GM18507 (cell line): ENCODE measurements around the gene ADGRE3.
"Not testable (repeated sequence)": the region's sequence is repeated elsewhere in the genome, so short reads cannot be mapped to it uniquely, and the experiment has no call there.

ENCODE experiments used
- DNase-seq: peaks from one replicate; pipeline ENCODE4 v3.0.0; 2011; ENCODE audit warnings: low read depth; ENCODE audit not compliant: insufficient read length; ENCODE audit errors: extremely low spot score
- FAIRE-seq: peaks from 2 replicates; lab custom pipeline; 2011; peaks lifted over from hg19 to GRCh38; lab: Jason Lieb, UNC

ADGRE3 gene

GRCh38 chr19:14672188-14672872 is 2.3 kb downstream of the ADGRE3 start:
- no peak for DNase-seq

GRCh38 chr19:14670408-14670807 is 4.2 kb downstream of the ADGRE3 start:
- no peak for DNase-seq

More at GRCh38 chr19:14672188-14672872, 2.3 kb downstream of the ADGRE3 start:
- no peak for FAIRE-seq

GRCh38 chr19:14669940-14670339 is 4.7 kb downstream of the ADGRE3 start:
- DNase-seq (no peak), FAIRE-seq (no peak)

More at GRCh38 chr19:14670408-14670807, 4.2 kb downstream of the ADGRE3 start:
- FAIRE-seq: no peak

GRCh38 chr19:14661372-14661924 is 13.2 kb downstream of the ADGRE3 start:
- FAIRE-seq: no peak
- no peak for DNase-seq

- FAIRE-seq: no peak
- no peak for DNase-seq
These were observed 14.7 kb downstream of the ADGRE3 start for GRCh38 chr19:14659874-14660489.

- no peak for DNase-seq
- no peak for FAIRE-seq
These were observed 18.9 kb downstream of the ADGRE3 start for GRCh38 chr19:14655726-14656125.

- DNase-seq (no peak), FAIRE-seq (no peak)
These were observed 19.7 kb downstream of the ADGRE3 start for GRCh38 chr19:14654786-14655560.

- no peak for DNase-seq
- FAIRE-seq: no peak
These were observed 24.5 kb downstream of the ADGRE3 start for GRCh38 chr19:14650161-14650560.

- DNase-seq (no peak), FAIRE-seq (no peak)
These were observed 25.6 kb downstream of the ADGRE3 start for GRCh38 chr19:14649020-14649419.

- DNase-seq: no peak
- no peak for FAIRE-seq
These were observed 26.1 kb downstream of the ADGRE3 start for GRCh38 chr19:14648506-14648905.

- FAIRE-seq: no peak
- no peak for DNase-seq
These were observed 34.9 kb downstream of the ADGRE3 start for GRCh38 chr19:14639536-14640277.

GRCh38 chr19:14632286-14632685 is 42.4 kb downstream of the ADGRE3 start:
- DNase-seq: no peak

GRCh38 chr19:14629557-14629956 is 45.1 kb downstream of the ADGRE3 start:
- FAIRE-seq (no peak), DNase-seq (no peak)

More at GRCh38 chr19:14632286-14632685, 42.4 kb downstream of the ADGRE3 start:
- peak; percentile 82 for FAIRE-seq

GRCh38 chr19:14624491-14624890 is 50.2 kb downstream of the ADGRE3 start:
- not testable (repeated sequence) for FAIRE-seq, DNase-seq

- DNase-seq (no peak), FAIRE-seq (no peak)
These were observed 55.2 kb downstream of the ADGRE3 start for GRCh38 chr19:14619404-14619803.

- FAIRE-seq: peak; percentile 26
- DNase-seq: no peak
These were observed 58.2 kb downstream of the ADGRE3 start for GRCh38 chr19:14616407-14616806.

- no peak for FAIRE-seq
- no peak for DNase-seq
These were observed 59.0 kb downstream of the ADGRE3 start for GRCh38 chr19:14615623-14616022.

GRCh38 chr19:14614099-14614412 is 60.6 kb downstream of the ADGRE3 start:
- DNase-seq (no peak), FAIRE-seq (peak; percentile 84)

- not testable (repeated sequence) for FAIRE-seq, DNase-seq
These were observed 61.1 kb downstream of the ADGRE3 start for GRCh38 chr19:14613399-14614098.
